Measurements from ENCODE around the gene SCN5A.

The SCN5A gene

GRCh38 chr3:38649500-38650247 lies at the start of gene SCN5A:
SCN5A (minus strand) TSS chr3:38649687; CDS start chr3:38633307, 16,380 bp downstream.
- no peak for DNase-seq (ENCODE audit: low read depth)

- no peak for DNase-seq (ENCODE audit: low read depth)
Observed at GRCh38 chr3:38698760-38699159, 49.3 kb upstream of the SCN5A start.

- no peak for DNase-seq (ENCODE audit: low read depth)
Observed at GRCh38 chr3:38698061-38698460, 48.6 kb upstream of the SCN5A start.

- no peak for DNase-seq (ENCODE audit: low read depth)
Observed at GRCh38 chr3:38696034-38696433, 46.5 kb upstream of the SCN5A start.

GRCh38 chr3:38690185-38690584 lies 40.7 kb upstream of the SCN5A start:
- no peak for DNase-seq (ENCODE audit: low read depth)

GRCh38 chr3:38689774-38690173 lies 40.3 kb upstream of the SCN5A start:
- no peak for DNase-seq (ENCODE audit: low read depth)

DNA sequence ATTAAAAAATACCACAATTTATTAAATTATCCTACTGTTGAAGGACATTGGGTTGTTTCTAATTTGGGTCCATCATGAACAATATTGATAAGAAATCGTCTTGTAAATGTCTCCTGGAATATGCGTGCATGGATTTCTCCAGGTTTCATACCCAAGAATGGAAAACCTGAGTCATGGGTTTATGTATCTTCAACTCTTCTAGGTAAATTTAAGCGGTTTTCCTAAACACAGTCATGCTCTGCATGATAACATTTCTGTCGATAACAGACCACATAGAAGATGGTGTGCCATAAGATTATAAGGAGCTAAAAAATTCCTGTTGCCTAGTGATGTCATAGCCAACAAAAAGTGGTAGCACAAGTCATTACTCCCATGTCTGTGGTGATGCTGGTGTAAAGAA lies 39.9 kb upstream of the SCN5A start:
- no peak for DNase-seq (ENCODE audit: low read depth)

DNA sequence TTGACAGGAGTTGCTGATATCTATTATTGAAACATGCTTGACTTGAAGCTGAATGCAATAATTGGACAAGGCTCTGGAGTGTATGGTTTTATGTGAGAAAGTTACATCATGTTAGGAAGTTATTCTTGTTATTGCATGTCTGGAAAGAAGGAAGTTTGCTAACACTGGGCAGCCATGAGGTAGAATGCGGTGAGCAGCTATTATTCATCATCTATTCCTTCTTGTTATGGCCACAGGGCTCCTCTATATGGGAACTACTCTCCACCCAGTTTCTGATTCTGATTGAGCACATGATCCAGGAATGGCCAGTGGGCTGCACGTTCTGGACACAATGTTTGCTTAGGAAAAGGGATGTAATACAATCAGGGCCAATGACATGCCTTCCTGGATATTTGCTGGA lies 37.8 kb upstream of the SCN5A start:
- DNase-seq (ENCODE audit: low read depth) = no peak

- no peak for DNase-seq (ENCODE audit: low read depth)
Observed at GRCh38 chr3:38684546-38684945, 35.1 kb upstream of the SCN5A start.

DNA sequence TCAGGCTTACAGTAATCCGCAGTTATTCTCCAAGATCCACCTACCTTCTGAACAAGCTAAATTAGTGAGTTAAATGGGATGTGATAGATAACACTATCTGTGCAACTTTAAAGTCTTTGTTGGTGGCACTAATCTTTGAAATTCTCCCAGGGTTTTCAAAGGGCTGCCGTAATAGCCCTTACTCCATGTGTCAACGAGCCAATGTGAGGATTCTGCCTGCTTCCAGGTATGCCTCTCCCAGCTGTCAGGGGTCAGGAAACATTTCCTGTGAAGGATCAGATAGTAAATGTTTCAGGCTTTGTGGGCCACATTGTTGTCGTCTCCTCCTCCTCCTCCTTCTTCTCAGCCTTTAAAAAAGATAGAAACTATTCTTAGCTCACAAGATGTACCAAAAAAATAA lies 20.2 kb upstream of the SCN5A start:
- no peak for DNase-seq (ENCODE audit: low read depth)

DNA sequence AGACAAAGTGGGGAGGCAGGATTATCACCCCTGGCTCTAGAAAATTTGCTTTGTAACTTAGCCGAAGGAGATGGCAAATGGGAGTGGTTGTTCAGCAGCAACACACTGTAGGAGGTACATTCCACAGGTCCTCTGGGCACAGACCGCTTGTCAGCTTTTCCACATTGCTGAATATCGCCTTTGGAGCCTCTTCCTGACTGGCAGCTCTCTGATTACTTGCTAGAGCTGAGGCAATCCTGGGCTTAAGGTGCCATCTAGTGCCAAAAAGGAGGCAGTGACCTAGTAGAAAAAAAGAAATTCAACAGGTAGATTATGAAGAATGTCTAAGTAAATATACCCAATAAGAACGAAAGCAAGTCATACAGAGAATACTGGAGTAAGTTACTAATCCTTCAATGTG lies 13.1 kb upstream of the SCN5A start:
- peak; percentile 41 for DNase-seq (ENCODE audit: low read depth)

- no peak for DNase-seq (ENCODE audit: low read depth)
Observed at GRCh38 chr3:38658841-38659240, 9.4 kb upstream of the SCN5A start.

DNA sequence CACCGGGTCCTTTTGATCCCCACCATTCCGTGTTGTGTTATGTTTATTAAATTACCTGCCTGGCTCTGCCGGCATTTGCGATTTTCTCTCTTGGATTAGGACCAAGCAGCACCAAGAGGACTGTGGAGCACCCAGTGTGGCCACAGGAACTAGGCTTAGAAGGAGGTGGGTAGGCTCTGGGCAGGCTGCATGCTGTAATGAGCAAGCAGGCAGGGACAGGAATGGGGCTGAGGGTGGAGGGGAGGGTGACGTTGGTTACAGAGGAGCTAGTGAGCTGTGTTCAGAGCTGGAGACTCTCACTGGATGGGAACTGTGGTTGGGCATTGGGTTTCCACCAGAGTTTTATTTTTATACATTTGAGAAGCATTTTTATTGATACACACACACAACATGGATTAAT lies 7.9 kb upstream of the SCN5A start:
- DNase-seq (ENCODE audit: low read depth) = no peak

- DNase-seq (ENCODE audit: low read depth) = no peak
Observed at GRCh38 chr3:38655708-38656300, 6.3 kb upstream of the SCN5A start.

GRCh38 chr3:38653685-38654537 lies 4.4 kb upstream of the SCN5A start:
- no peak for DNase-seq (ENCODE audit: low read depth)

- no peak for DNase-seq (ENCODE audit: low read depth)
Observed at GRCh38 chr3:38652934-38653333, 3.4 kb upstream of the SCN5A start.

DNA sequence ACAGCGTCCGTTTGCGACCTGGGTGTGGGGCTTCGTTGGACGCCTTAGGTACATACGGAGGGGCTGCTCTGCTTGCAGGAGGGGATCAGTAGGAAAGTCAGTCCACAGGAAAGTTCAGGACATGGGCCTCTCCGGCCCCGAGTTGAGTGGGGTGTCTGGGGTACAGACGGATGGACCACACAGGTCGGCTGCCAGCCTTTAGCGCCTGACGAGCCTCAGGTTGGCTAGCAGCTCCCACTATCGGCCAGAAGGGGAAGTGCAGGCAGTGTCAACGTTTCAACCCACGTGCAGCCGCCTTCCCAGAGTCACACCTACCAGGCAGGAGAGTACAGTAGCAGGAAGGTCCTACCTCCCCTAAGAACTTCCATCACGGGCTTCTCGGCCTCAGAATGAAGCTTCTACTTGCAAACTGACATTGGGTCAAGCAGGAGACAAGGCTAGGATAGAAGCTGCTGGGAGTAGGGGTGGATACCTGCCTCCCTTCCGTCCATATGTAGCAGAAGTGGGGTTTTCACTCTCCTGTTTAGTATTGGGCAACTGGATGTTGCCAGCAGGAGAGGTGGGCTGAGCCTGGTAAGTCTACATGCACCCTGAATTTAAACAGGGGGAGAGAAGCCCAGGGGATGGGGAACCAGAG lies 1.8 kb upstream of the SCN5A start:
- DNase-seq (ENCODE audit: low read depth) = no peak

GRCh38 chr3:38650248-38650951 lies 913 bp upstream of the SCN5A start:
- DNase-seq (ENCODE audit: low read depth) = no peak

DNA sequence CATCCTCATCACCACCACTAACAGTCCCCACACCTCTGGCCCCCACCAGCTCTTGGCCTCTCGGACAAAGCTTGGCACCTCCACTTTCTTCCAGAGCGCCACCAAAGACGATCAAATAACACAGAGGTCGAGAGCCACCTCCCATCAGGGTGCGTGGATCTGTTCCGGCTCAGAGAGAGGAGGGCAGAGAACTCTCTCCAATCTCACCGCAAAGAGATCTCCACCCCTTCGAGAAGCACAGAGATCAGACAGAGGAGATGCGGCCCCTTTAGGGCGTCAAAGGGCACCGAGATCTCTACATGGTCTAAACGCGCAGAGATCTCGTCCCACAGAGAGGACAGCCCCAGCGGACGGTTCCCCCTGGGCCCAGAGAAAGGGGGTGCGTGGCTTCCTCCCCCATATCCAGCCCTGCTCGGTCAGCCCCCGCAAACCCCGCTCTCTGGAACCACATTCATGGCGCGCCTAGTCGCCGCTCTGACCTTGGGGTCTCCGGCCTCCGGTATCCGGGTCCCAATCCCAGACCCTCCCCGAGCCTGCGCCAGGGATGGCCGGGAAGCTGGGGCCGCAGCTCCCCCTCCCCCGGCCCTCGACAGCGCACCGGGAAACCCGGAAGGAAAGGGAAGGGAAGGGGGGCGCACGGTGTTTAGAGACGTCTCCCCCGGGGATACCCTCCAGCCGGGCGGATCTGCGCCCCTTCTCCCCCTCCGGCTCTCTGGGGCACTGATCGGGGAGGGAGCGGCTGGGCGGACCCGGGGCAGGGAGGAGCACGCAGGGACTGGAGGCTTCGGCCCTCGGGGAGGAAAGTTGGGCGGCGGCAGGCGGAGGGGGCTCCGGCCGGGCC lies 608 bp downstream of the SCN5A start:
- no peak for DNase-seq (ENCODE audit: low read depth)

GRCh38 chr3:38648024-38648658 lies 1.3 kb downstream of the SCN5A start:
- no peak for DNase-seq (ENCODE audit: low read depth)
